H1 (cell line): ENCODE data around the gene TNFRSF6B. TPM values are rescaled to one million over a fixed set of nuclear protein-coding genes. Genes with fewer than 3 reads are reported as not detected.
A peak's percentile ranks its signal among the peaks of the same experiment; 100 is the strongest.

Experiments
- CTCF ChIA-PET: fragments of 300-600 bp; sonication (Branson Sonifier 250); formaldehyde crosslinking; loops from one replicate; lab custom pipeline; 2021; ENCODE audit not compliant: partially characterized antibody; lab: Charles Lee
- POLR2A ChIA-PET: fragments of 300-600 bp; sonication (Branson Sonifier 250); formaldehyde crosslinking; loops from one replicate; lab custom pipeline; 2021; ENCODE audit warnings: inconsistent platforms; ENCODE audit not compliant: partially characterized antibody; lab: Charles Lee
- DNase-seq, 2 experiments: peaks; one replicate each; pipeline versions ENCODE4 v3.0.0 to v3.0.0-alpha.2; 2010 to 2022; ENCODE audit warnings: low spot score in 2 of 2, low read depth in 1 of 2, mixed read lengths in 1 of 2
- FAIRE-seq: peaks from 2 replicates; lab custom pipeline; 2011; peaks lifted over from hg19 to GRCh38; lab: Jason Lieb, UNC
- H2AFZ ChIP-seq: 2 replicates; pipeline ENCODE4 v1.8.1; 2012; ENCODE audit warnings: low read length, inconsistent platforms
- H2AK5ac ChIP-seq: 2 replicates; pipeline ENCODE4 v1.6.1; 2013; ENCODE audit warnings: low read depth, low read length
- H2BK120ac ChIP-seq: replicated peaks from 2 replicates; pipeline ENCODE3; 2013; ENCODE audit warnings: low read depth, low read length, inconsistent platforms
- H2BK12ac ChIP-seq: 2 replicates; pipeline ENCODE4 v1.6.1; 2013; ENCODE audit warnings: low read depth, low read length
- H2BK15ac ChIP-seq: 2 replicates; pipeline ENCODE4 v1.6.1; 2013; ENCODE audit warnings: low read length
- H2BK20ac ChIP-seq: 2 replicates; pipeline ENCODE4 v1.6.1; 2013; ENCODE audit warnings: low read length
- H2BK5ac ChIP-seq: 2 replicates; pipeline ENCODE4 v1.6.1; 2013; ENCODE audit warnings: low read depth, low read length
- H3K14ac ChIP-seq: 2 replicates; pipeline ENCODE4 v1.6.1; 2013; ENCODE audit warnings: inconsistent platforms; ENCODE audit not compliant: insufficient read length
- H3K18ac ChIP-seq: 2 replicates; pipeline ENCODE4 v1.6.1; 2013; ENCODE audit warnings: low read length; ENCODE audit errors: extremely low read depth
- H3K23ac ChIP-seq: 2 replicates; pipeline ENCODE4 v1.6.1; 2013; ENCODE audit warnings: inconsistent platforms; ENCODE audit not compliant: insufficient read length
- H3K23me2 ChIP-seq: 2 replicates; pipeline ENCODE4 v1.6.1; 2013; ENCODE audit warnings: low read depth, low read length
- H3K27ac ChIP-seq: 2 replicates; pipeline ENCODE4 v1.6.1; 2011; ENCODE audit warnings: low read depth, low read length, inconsistent platforms
- H3K27me3 ChIP-seq, 4 experiments: replicated peaks in 1 of 4; 1 replicate in 1 of 4; 2 replicates in 3 of 4; pipeline versions ENCODE4 v1.6.1 to v1.8.1; 2011 to 2013; ENCODE audit warnings: low read length in 3 of 4, mild to moderate bottlenecking in 3 of 4, inconsistent platforms in 2 of 4, mixed read lengths in 2 of 4, moderate library complexity in 1 of 4; ENCODE audit not compliant: control insufficient read depth in 3 of 4, insufficient read depth in 3 of 4; ENCODE audit errors: extremely low read depth in 1 of 4
- H3K36me3 ChIP-seq, 4 experiments: 2 replicates each; pipeline versions ENCODE4 v1.6.1 to v1.8.1; 2011 to 2013; ENCODE audit warnings: mild to moderate bottlenecking in 4 of 4, low read length in 3 of 4, moderate library complexity in 2 of 4, control low read depth in 1 of 4, inconsistent platforms in 1 of 4; ENCODE audit not compliant: insufficient read depth in 4 of 4, control insufficient read depth in 2 of 4
- H3K4ac ChIP-seq: replicated peaks from 2 replicates; pipeline ENCODE3; 2013; ENCODE audit warnings: low read length, low read depth, mixed read lengths, inconsistent platforms; ENCODE audit not compliant: insufficient read length
- H3K4me1 ChIP-seq, 4 experiments: replicated peaks in 1 of 4; 1 replicate in 1 of 4; 2 replicates in 3 of 4; pipeline versions ENCODE4 v1.6.1 to v1.8.1; 2011 to 2013; ENCODE audit warnings: low read length in 3 of 4, inconsistent platforms in 2 of 4, mixed read lengths in 1 of 4; ENCODE audit not compliant: insufficient read depth in 4 of 4, control insufficient read depth in 3 of 4
- H3K4me2 ChIP-seq, 2 experiments: 2 replicates each; pipeline versions ENCODE4 v1.6.1 to v1.8.1; 2011 to 2013; ENCODE audit warnings: low read depth in 2 of 2, low read length in 2 of 2, control low read depth in 1 of 2, inconsistent platforms in 1 of 2, mild to moderate bottlenecking in 1 of 2; ENCODE audit not compliant: insufficient read depth in 1 of 2
- H3K4me3 ChIP-seq, 4 experiments: fragments of 200-600, 300-600 bp in 1 of 4; sonication (generic), shearing (Covaris generic), sonication (Bioruptor Twin) in 1 of 4; 2 replicates each; pipeline versions ENCODE4 v1.5.1 to v1.8.1; 2011 to 2016; ENCODE audit warnings: low read length in 4 of 4, low read depth in 3 of 4, control low read depth in 2 of 4, inconsistent platforms in 2 of 4, mild to moderate bottlenecking in 2 of 4, mixed read lengths in 1 of 4, moderate library complexity in 1 of 4; ENCODE audit not compliant: insufficient read depth in 2 of 4; ENCODE audit errors: extremely low read depth in 1 of 4
- H3K56ac ChIP-seq: replicated peaks from 2 replicates; pipeline ENCODE3; 2013; ENCODE audit warnings: low read depth, mild to moderate bottlenecking, mixed read lengths, low read length, inconsistent platforms; ENCODE audit not compliant: insufficient read length
- H3K79me1 ChIP-seq: 2 replicates; pipeline ENCODE4 v1.6.1; 2013; ENCODE audit warnings: low read depth, low read length, control low read depth
- H3K79me2 ChIP-seq, 2 experiments: 2 replicates each; pipeline versions ENCODE4 v1.6.1 to v1.8.1; 2012 to 2013; ENCODE audit warnings: low read length in 2 of 2, mild to moderate bottlenecking in 2 of 2, inconsistent platforms in 1 of 2; ENCODE audit not compliant: insufficient read depth in 2 of 2, control insufficient read depth in 1 of 2
- H3K9ac ChIP-seq, 4 experiments: replicated peaks in 1 of 4; 1 replicate in 1 of 4; 2 replicates in 3 of 4; pipeline versions ENCODE4 v1.6.1 to v1.8.1; 2011 to 2013; ENCODE audit warnings: low read depth in 3 of 4, low read length in 3 of 4, control low read depth in 2 of 4, mild to moderate bottlenecking in 2 of 4, moderate library complexity in 2 of 4, inconsistent platforms in 1 of 4; ENCODE audit errors: extremely low read depth in 1 of 4
- H3K9me3 ChIP-seq, 2 experiments: 2 replicates each; pipeline versions ENCODE4 v1.6.1 to v1.8.1; 2012 to 2013; ENCODE audit warnings: mild to moderate bottlenecking in 2 of 2, moderate library complexity in 2 of 2, control low read depth in 1 of 2, inconsistent platforms in 1 of 2, low read depth in 1 of 2, low read length in 1 of 2, mixed read lengths in 1 of 2; ENCODE audit not compliant: insufficient read depth in 2 of 2
- H4K20me1 ChIP-seq, 2 experiments: replicated peaks in 1 of 2; 2 replicates each; pipeline versions ENCODE3 to v1.8.1; 2011 to 2013; ENCODE audit warnings: inconsistent platforms in 2 of 2, low read length in 2 of 2, mild to moderate bottlenecking in 1 of 2; ENCODE audit not compliant: insufficient read depth in 2 of 2, control insufficient read depth in 1 of 2
- H4K5ac ChIP-seq: 2 replicates; pipeline ENCODE4 v1.6.1; 2013; ENCODE audit warnings: low read length, low read depth, mixed read lengths, inconsistent platforms; ENCODE audit not compliant: insufficient read length
- H4K8ac ChIP-seq: 2 replicates; pipeline ENCODE4 v1.8.0; 2013; ENCODE audit warnings: mild to moderate bottlenecking, moderate library complexity, low read length, inconsistent platforms; ENCODE audit not compliant: insufficient read depth; ENCODE audit errors: extremely low read depth
- H4K91ac ChIP-seq: replicated peaks from 2 replicates; pipeline ENCODE3; 2013; ENCODE audit warnings: low read length, mixed read lengths, inconsistent platforms; ENCODE audit not compliant: insufficient read length
- BCL11A ChIP-seq, 2 experiments: IDR thresholded peaks; one replicate each; pipeline ENCODE4 v1.6.1; 2011; ENCODE audit warnings: low read depth in 2 of 2, low read length in 2 of 2, mild to moderate bottlenecking in 2 of 2
- BRCA1 ChIP-seq: IDR thresholded peaks from 2 replicates; pipeline ENCODE4 v1.6.1; 2012; ENCODE audit warnings: low read depth, low read length, improper control_type of control experiment
- RAD21 ChIP-seq, 2 experiments: IDR thresholded peaks in 1 of 2; conservative IDR thresholded peaks in 1 of 2; 2 replicates each; pipeline ENCODE4 v1.6.1; 2011; ENCODE audit warnings: low read depth in 2 of 2, low read length in 2 of 2, improper control_type of control experiment in 1 of 2, inconsistent platforms in 1 of 2, mild to moderate bottlenecking in 1 of 2, moderate library complexity in 1 of 2
- SIN3A ChIP-seq, 2 experiments: IDR thresholded peaks in 1 of 2; conservative IDR thresholded peaks in 1 of 2; 2 replicates each; pipeline ENCODE4 v1.6.1; 2011 to 2012; ENCODE audit warnings: low read length in 2 of 2, improper control_type of control experiment in 1 of 2, low read depth in 1 of 2, mild to moderate bottlenecking in 1 of 2
- SIRT6 ChIP-seq: IDR thresholded peaks from one replicate; pipeline ENCODE4 v1.7.1; 2012; ENCODE audit warnings: low read length, inconsistent platforms
- WGBS, 2 experiments: shearing (Covaris generic) in 1 of 2; methylation state at CpG; one replicate each; pipeline versions ENCODE4 v1.1.6 to v1.1.7; 2013 to 2015; ENCODE audit warnings: low lambda C conversion rate in 2 of 2, mixed read lengths in 2 of 2, inconsistent platforms in 1 of 2, low coverage in 1 of 2, missing lambda C conversion rate in 1 of 2; ENCODE audit not compliant: insufficient replicate concordance in 2 of 2, insufficient coverage in 1 of 2, insufficient read length in 1 of 2; ENCODE audit errors: extremely low coverage in 1 of 2, missing lambda C conversion rate in 1 of 2; 5-methylcytosine and 5-hydroxymethylcytosine counted together
- polyA plus RNA-seq, 7 experiments: library from polyadenylated mRNA; depleted of rRNA in 3 of 7; stranded (reverse) in 5 of 7; unstranded in 2 of 7; fragments of >200 nt in 5 of 7; fragments of 200-250 nt in 2 of 7; gene quantifications; 1 replicate in 5 of 7; 2 replicates in 1 of 7; 4 replicates in 1 of 7; pipeline versions ENCODE4 v1.2.1 to v1.2.3, GENCODE V29; 2011 to 2013; ENCODE audit warnings: missing spikeins in 2 of 7, mixed read lengths in 2 of 7
- total RNA-seq: library from RNA; stranded (reverse); fragmentation: NEBNext Ultra II Directional; extraction: Animal tissue kit (Norgen Biotek cat#: 25700); gene quantifications from 2 replicates; pipeline ENCODE4 v1.2.1, GENCODE V29; 2021
- TF ChIP-seq, protein P1 (sequence below): IDR thresholded peaks from 2 replicates; pipeline ENCODE4 v1.6.1; 2012; ENCODE audit warnings: inconsistent platforms

TNFRSF6B gene
- total and polyA plus RNA-seq, 2 of the 8 experiments (the other 6 are each of a cell fraction or from before 2014, with no cell fraction given) = 3.1 TPM; not detected in 1

DNA sequence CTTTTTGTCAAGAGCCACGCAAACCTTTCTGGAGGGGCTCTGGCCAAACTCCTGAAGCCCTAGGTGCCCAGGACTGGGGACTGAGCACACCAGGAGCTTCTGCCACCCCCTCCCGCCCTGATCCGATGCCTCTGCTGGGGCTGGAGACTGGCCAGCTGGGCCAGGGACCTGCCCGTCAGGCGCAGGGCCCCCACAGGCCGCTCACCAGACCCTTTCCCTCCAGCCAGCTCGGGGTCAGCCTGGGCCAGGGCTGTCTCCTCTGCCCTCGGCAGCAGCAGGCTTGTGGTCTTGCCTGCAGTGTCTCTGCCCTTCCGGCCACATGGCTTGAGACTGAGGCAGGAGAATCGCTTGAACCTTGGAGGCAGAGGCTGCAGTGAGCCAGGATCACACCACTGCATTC is 23.8 kb upstream of the TNFRSF6B start:
- no peak for FAIRE-seq

More for the DNA sequence above, 23.8 kb upstream of the TNFRSF6B start:
- POLR2A ChIA-PET = interaction anchor here (0.7 kb wide), 1 partner anchor 175 kb away, joined by 3 read pairs; no protein-coding TSS in a partner anchor
- H3K9ac ChIP-seq = no peak overlapping the region
- DNase-seq = no peak
- H2AK5ac ChIP-seq = no peak overlapping the region
- no peak overlapping the region for H2BK20ac ChIP-seq
- no peaks in the 10 kb centered on the region for H3K79me2 ChIP-seq
- CTCF ChIA-PET = no interaction called here
- no peak overlapping the region for H3K27ac ChIP-seq
- H3K14ac ChIP-seq = no peak overlapping the region
- no peaks in the 10 kb centered on the region for H3K4me1 ChIP-seq
- no peak overlapping the region for H4K8ac ChIP-seq
- whole genome bisulfite sequencing, 2 experiments = 92% methylated on average over 10 of the region's 10 CpGs; no CpG with 5 or more reads in 1 of the 2 experiments
- H3K4me3 ChIP-seq = no peak overlapping the region
- H3K18ac ChIP-seq = no peak overlapping the region
- H3K27me3 ChIP-seq = no peaks in the 10 kb centered on the region
- H3K9me3 ChIP-seq = no peaks in the 10 kb centered on the region
- no peak overlapping the region for H3K4ac ChIP-seq
- H4K5ac ChIP-seq = no peak overlapping the region
- no peak overlapping the region for H2AFZ ChIP-seq
- H2BK12ac ChIP-seq = no peak overlapping the region
- H2BK120ac ChIP-seq = no peak overlapping the region
- no peak overlapping the region for H2BK15ac ChIP-seq
- H4K91ac ChIP-seq = peak overlapping the region; percentile 10
- no peak overlapping the region for H3K56ac ChIP-seq
- no peaks in the 10 kb centered on the region for H4K20me1 ChIP-seq
- no peak overlapping the region for H2BK5ac ChIP-seq
- H3K79me1 ChIP-seq = no peaks in the 10 kb centered on the region; the same call in 1 of the 2 replicates
- peaks cover 2 to 21% (median 11%) of the 10 kb centered on the region in 4 experiments; a peak in 6 of 8 replicates for H3K36me3 ChIP-seq
- no peak for TF ChIP-seq BRCA1
- TF ChIP-seq BCL11A (IDR thresholded peaks at IDR 0.05; ENCODE audit: low read depth in 2 of 2, low read length in 2 of 2) = no peak
- TF ChIP-seq RAD21 (IDR thresholded peaks at IDR 0.05 in 1 of 2, conservative IDR thresholded peaks at IDR 0.05 in 1 of 2; ENCODE audit: low read depth in 2 of 2, low read length in 2 of 2) = no peak
- TF ChIP-seq, protein P1, sequence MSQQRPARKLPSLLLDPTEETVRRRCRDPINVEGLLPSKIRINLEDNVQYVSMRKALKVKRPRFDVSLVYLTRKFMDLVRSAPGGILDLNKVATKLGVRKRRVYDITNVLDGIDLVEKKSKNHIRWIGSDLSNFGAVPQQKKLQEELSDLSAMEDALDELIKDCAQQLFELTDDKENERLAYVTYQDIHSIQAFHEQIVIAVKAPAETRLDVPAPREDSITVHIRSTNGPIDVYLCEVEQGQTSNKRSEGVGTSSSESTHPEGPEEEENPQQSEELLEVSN = no peak
- TF ChIP-seq SIN3A (conservative IDR thresholded peaks at IDR 0.05 in 1 of 2, IDR thresholded peaks at IDR 0.05 in 1 of 2; ENCODE audit: low read depth in 1 of 2, low read length in 2 of 2) = no peak
- TF ChIP-seq SIRT6 = no peak
- no peak overlapping the region for H3K23ac ChIP-seq
- H3K4me2 ChIP-seq = no peak overlapping the region
- no peaks in the 10 kb centered on the region for H3K23me2 ChIP-seq
